HCT116 (cell line): ENCODE results near the gene MLH3. TPM values are rescaled to one million over a fixed set of nuclear protein-coding genes. Genes with fewer than 3 reads are reported as not detected.

Experiments
- ATAC-seq: fragments of 200-7000 bp; cut with Tn5 transposase; 2 replicates; pipeline ENCODE4 v1.9.1; 2020; ENCODE audit warnings: mild to moderate bottlenecking, moderate library complexity
- BruUV-seq: library from RNA; stranded (reverse); fragments of 400-500 nt; replicated peaks from 2 replicates; lab custom pipeline; 2021; lab: Mats Ljungman, UMichigan
- CTCF ChIA-PET: fragments of 300-600 bp; sonication (Branson Sonifier 250); formaldehyde crosslinking; loops from one replicate; lab custom pipeline; 2021; ENCODE audit warnings: antibody characterized with exemption; lab: Charles Lee
- POLR2A ChIA-PET: fragments of 300-600, 350-600 bp; sonication (Branson Sonifier 250); formaldehyde crosslinking; loops from one replicate; lab custom pipeline; 2021; ENCODE audit warnings: antibody characterized with exemption; lab: Charles Lee
- RAD21 ChIA-PET, 2 experiments: fragments of 300-600 bp; sonication (Branson Sonifier 250); formaldehyde crosslinking; loops; one replicate each; lab custom pipeline; 2023; ENCODE audit warnings: low total read pairs in 2 of 2; ENCODE audit not compliant: uncharacterized antibody in 2 of 2, unreplicated experiment in 2 of 2, low non-redundant PET in 1 of 2; lab: Charles Lee
- DNase-seq: peaks from one replicate; pipeline ENCODE4 v3.0.0-alpha.2; 2010; ENCODE audit warnings: low read depth, low spot score
- H2AFZ ChIP-seq: fragments of 200-600 bp; shearing (Covaris generic), sonication (generic); 2 replicates; pipeline ENCODE4 v1.6.1; 2017; ENCODE audit warnings: low read depth, mixed run types, mixed read lengths, antibody characterized with exemption, low read length; ENCODE audit not compliant: poor library complexity, severe bottlenecking
- H3K27ac ChIP-seq: 2 replicates; pipeline ENCODE4 v1.5.1; 2012; ENCODE audit warnings: low read depth, low read length
- H3K27me3 ChIP-seq: fragments of 200-600 bp; sonication (generic); 2 replicates; pipeline ENCODE4 v1.6.1; 2016; ENCODE audit warnings: mixed run types, low read length, mixed read lengths; ENCODE audit not compliant: insufficient read depth
- H3K36me3 ChIP-seq, 2 experiments: fragments of 200-500 bp in 1 of 2; fragments of 200-600 bp in 1 of 2; sonication (Bioruptor generic) in 1 of 2; sonication (generic) in 1 of 2; 2 replicates each; pipeline versions ENCODE4 v1.5.1 to v1.6.1; 2014 to 2016; ENCODE audit warnings: low read length in 2 of 2, inconsistent platforms in 1 of 2, mixed read lengths in 1 of 2, mixed run types in 1 of 2; ENCODE audit not compliant: insufficient read depth in 2 of 2, control insufficient read depth in 1 of 2
- H3K4me1 ChIP-seq, 2 experiments: fragments of 200-600 bp in 1 of 2; sonication (generic) in 1 of 2; 2 replicates each; pipeline versions ENCODE4 v1.5.1 to v1.6.1; 2012 to 2017; ENCODE audit warnings: low read length in 2 of 2, inconsistent platforms in 1 of 2, mild to moderate bottlenecking in 1 of 2, mixed read lengths in 1 of 2, mixed run types in 1 of 2, moderate library complexity in 1 of 2; ENCODE audit not compliant: insufficient read depth in 2 of 2, control insufficient read depth in 1 of 2
- H3K4me2 ChIP-seq: fragments of 200-600 bp; sonication (generic); 2 replicates; pipeline ENCODE4 v1.6.1; 2017; ENCODE audit warnings: mixed run types, low read length, mixed read lengths
- H3K4me3 ChIP-seq, 2 experiments: fragments of 200-600 bp in 1 of 2; sonication (generic) in 1 of 2; replicated peaks in 1 of 2; 2 replicates each; pipeline ENCODE4 v1.5.1; 2011 to 2016; ENCODE audit warnings: low read length in 2 of 2, control low read depth in 1 of 2, low read depth in 1 of 2, mild to moderate bottlenecking in 1 of 2, mixed read lengths in 1 of 2, mixed run types in 1 of 2
- H3K79me2 ChIP-seq: fragments of 200-600 bp; sonication (generic); 2 replicates; pipeline ENCODE4 v1.6.1; 2017; ENCODE audit warnings: mild to moderate bottlenecking, mixed run types, low read length, moderate library complexity, mixed read lengths; ENCODE audit not compliant: insufficient read depth
- H3K9ac ChIP-seq: fragments of 200-600 bp; sonication (generic); 2 replicates; pipeline ENCODE4 v1.6.1; 2016; ENCODE audit warnings: low read length, mixed read lengths
- H3K9me2 ChIP-seq: fragments of 200-600 bp; sonication (generic), shearing (Covaris generic); 2 replicates; pipeline ENCODE4 v1.6.1; 2017; ENCODE audit warnings: mixed run types, mild to moderate bottlenecking, moderate library complexity; ENCODE audit not compliant: insufficient read depth
- H3K9me3 ChIP-seq, 2 experiments: fragments of 200-500 bp in 1 of 2; fragments of 200-600 bp in 1 of 2; sonication (Bioruptor generic) in 1 of 2; sonication (generic) in 1 of 2; 2 replicates each; pipeline ENCODE4 v1.6.1; 2014 to 2017; ENCODE audit warnings: low read length in 2 of 2, mixed read lengths in 2 of 2, inconsistent platforms in 1 of 2, low read depth in 1 of 2, mild to moderate bottlenecking in 1 of 2, mixed run types in 1 of 2, moderate library complexity in 1 of 2; ENCODE audit not compliant: control insufficient read depth in 1 of 2, insufficient read depth in 1 of 2
- H4K20me1 ChIP-seq: fragments of 200-600 bp; sonication (generic), shearing (Covaris generic); 2 replicates; pipeline ENCODE4 v1.6.1; 2017; ENCODE audit warnings: mixed run types, mild to moderate bottlenecking, moderate library complexity; ENCODE audit not compliant: insufficient read depth
- ATF3 ChIP-seq: IDR thresholded peaks from 2 replicates; pipeline ENCODE4 v1.6.1; 2012
- CTCF ChIP-seq, 3 experiments: fragments of 200-600 bp in 1 of 3; sonication (generic) in 1 of 3; IDR thresholded peaks in 2 of 3; conservative IDR thresholded peaks in 1 of 3; 2 replicates each; pipeline ENCODE4 v1.5.1; 2012 to 2017; ENCODE audit warnings: low read depth in 2 of 3, low read length in 2 of 3, antibody characterized with exemption in 1 of 3, borderline replicate concordance in 1 of 3, control low read depth in 1 of 3, mild to moderate bottlenecking in 1 of 3, mixed read lengths in 1 of 3, mixed run types in 1 of 3, moderate library complexity in 1 of 3; ENCODE audit not compliant: insufficient read depth in 1 of 3
- EZH2phosphoT487 ChIP-seq: fragments of 200-600 bp; IDR thresholded peaks from 2 replicates; pipeline ENCODE4 v1.6.1; 2018; ENCODE audit warnings: antibody characterized with exemption, borderline replicate concordance
- JUND ChIP-seq: IDR thresholded peaks from 2 replicates; pipeline ENCODE4 v1.6.1; 2012
- RAD21 ChIP-seq: IDR thresholded peaks from 2 replicates; pipeline ENCODE4 v1.6.1; 2012; ENCODE audit warnings: low read depth, mild to moderate bottlenecking
- YY1 ChIP-seq: IDR thresholded peaks from 2 replicates; pipeline ENCODE4 v1.6.1; 2011; ENCODE audit warnings: low read length, low read depth, moderate library complexity, mild to moderate bottlenecking; ENCODE audit not compliant: insufficient replicate concordance; ENCODE audit errors: extremely low read depth
- ZFX ChIP-seq: fragments of 450-650 bp; IDR thresholded peaks from 2 replicates; pipeline ENCODE4 v1.6.1; 2017
- intact Hi-C: fragments of 100-400 bp; cut with micrococcal nuclease; formaldehyde crosslinking; loops from 2 replicates; pipeline ENCODE4 v1.10.0; 2022
- total RNA-seq: library from RNA; stranded (reverse); gene quantifications from one replicate; pipeline ENCODE4 v1.2.1, GENCODE V29; 2021; ENCODE audit not compliant: unreplicated experiment
- TF ChIP-seq, protein P1 (sequence below): IDR thresholded peaks from 2 replicates; pipeline ENCODE4 v1.6.1; 2012; ENCODE audit warnings: low read depth

MLH3 gene
- total RNA-seq, 1 experiment from 2014 or later = 14.7 TPM

DNA sequence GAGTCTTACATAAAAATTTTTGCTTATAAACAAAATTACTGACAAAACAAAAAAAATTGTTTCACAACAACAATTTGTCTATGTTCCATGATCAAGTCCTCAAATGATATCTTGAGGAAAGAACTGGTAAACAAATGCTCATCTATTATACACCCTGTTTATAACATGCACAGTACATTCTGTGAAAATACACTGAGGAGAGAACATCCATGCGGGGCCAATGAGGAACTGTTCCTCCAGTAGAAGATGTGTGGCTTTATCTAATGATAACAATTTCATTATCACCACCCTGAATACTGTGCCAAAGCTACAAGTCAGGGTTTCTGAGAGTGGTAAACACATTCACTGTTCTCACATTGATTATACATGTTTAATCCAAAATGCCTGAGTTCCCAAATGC is 10.8 kb downstream of the MLH3 start (continued):
- TF ChIP-seq, protein P1, sequence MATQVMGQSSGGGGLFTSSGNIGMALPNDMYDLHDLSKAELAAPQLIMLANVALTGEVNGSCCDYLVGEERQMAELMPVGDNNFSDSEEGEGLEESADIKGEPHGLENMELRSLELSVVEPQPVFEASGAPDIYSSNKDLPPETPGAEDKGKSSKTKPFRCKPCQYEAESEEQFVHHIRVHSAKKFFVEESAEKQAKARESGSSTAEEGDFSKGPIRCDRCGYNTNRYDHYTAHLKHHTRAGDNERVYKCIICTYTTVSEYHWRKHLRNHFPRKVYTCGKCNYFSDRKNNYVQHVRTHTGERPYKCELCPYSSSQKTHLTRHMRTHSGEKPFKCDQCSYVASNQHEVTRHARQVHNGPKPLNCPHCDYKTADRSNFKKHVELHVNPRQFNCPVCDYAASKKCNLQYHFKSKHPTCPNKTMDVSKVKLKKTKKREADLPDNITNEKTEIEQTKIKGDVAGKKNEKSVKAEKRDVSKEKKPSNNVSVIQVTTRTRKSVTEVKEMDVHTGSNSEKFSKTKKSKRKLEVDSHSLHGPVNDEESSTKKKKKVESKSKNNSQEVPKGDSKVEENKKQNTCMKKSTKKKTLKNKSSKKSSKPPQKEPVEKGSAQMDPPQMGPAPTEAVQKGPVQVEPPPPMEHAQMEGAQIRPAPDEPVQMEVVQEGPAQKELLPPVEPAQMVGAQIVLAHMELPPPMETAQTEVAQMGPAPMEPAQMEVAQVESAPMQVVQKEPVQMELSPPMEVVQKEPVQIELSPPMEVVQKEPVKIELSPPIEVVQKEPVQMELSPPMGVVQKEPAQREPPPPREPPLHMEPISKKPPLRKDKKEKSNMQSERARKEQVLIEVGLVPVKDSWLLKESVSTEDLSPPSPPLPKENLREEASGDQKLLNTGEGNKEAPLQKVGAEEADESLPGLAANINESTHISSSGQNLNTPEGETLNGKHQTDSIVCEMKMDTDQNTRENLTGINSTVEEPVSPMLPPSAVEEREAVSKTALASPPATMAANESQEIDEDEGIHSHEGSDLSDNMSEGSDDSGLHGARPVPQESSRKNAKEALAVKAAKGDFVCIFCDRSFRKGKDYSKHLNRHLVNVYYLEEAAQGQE = no peak
- TF ChIP-seq CTCF (IDR thresholded peaks at IDR 0.05 in 2 of 3, conservative IDR thresholded peaks at IDR 0.05 in 1 of 3; ENCODE audit: borderline replicate concordance in 1 of 3, insufficient read depth in 1 of 3, low read depth in 2 of 3, low read length in 2 of 3) (no peak), JUND (no peak), ZFX (no peak), EZH2phosphoT487 (no peak), RAD21 (no peak)

GRCh38 chr14:75032939-75033338 is 18.3 kb downstream of the MLH3 start:
- no peak for TF ChIP-seq EZH2phosphoT487
- TF ChIP-seq YY1 = no peak
- TF ChIP-seq JUND = no peak
- no peak for TF ChIP-seq ATF3
- intact Hi-C loops = no loop called here
- no peaks in the 10 kb centered on the region for H3K4me1 ChIP-seq
- no peak overlapping the region for H3K27ac ChIP-seq
- BruUV-seq = no TSS peak
- no peaks in the 10 kb centered on the region; the same call in 1 of the 2 replicates for H4K20me1 ChIP-seq
- H3K9me2 ChIP-seq = no peaks in the 10 kb centered on the region
- no peak overlapping the region for H3K4me3 ChIP-seq
- POLR2A ChIA-PET = no interaction called here
- no peak overlapping the region for H2AFZ ChIP-seq
- H3K9me3 ChIP-seq = no peaks in the 10 kb centered on the region
- RAD21 ChIA-PET = no interaction called here
- H3K36me3 ChIP-seq = peaks cover 0 to 6% of the 10 kb centered on the region in 2 experiments; a peak in 3 of 4 replicates
- no peak overlapping the region for H3K4me2 ChIP-seq
- CTCF ChIA-PET = no interaction called here
- ATAC-seq = no peak
- no peak for DNase-seq
- H3K79me2 ChIP-seq = no peaks in the 10 kb centered on the region
- H3K27me3 ChIP-seq = no peaks in the 10 kb centered on the region
- no peak overlapping the region for H3K9ac ChIP-seq
